ENCODE measurements around the gene MYO1D. TPM values are rescaled to one million over a fixed set of nuclear protein-coding genes. Genes with fewer than 3 reads are reported as not detected.

Gene MYO1D
- total RNA-seq, 1 donor from 2014 or later: 18.0 TPM

- no peaks in the 10 kb centered on the region for H3K4me1 Mint-ChIP-seq (ENCODE audit: low read depth, unreplicated experiment)
- Histone ChIP-seq H3K4me1 (ENCODE audit: insufficient read depth, low read length) (no peaks in the 10 kb centered on the region), H3K79me2 (ENCODE audit: insufficient read depth, low read length) (no peaks in the 10 kb centered on the region), H2AFZ (ENCODE audit: low read depth, low read length) (no peak overlapping the region), H3K27ac (ENCODE audit: low read depth, low read length) (no peak overlapping the region), H3K36me3 (ENCODE audit: insufficient read depth, low read length) (no peaks in the 10 kb centered on the region), H3K27me3 (ENCODE audit: insufficient read depth, low read length) (no peaks in the 10 kb centered on the region), H3K9me3 (ENCODE audit: insufficient read depth, low read depth, low read length) (no peaks in the 10 kb centered on the region), H3K9ac (ENCODE audit: low read length) (no peak overlapping the region), H3K4me2 (ENCODE audit: low read length) (no peak overlapping the region), H3K4me3 (ENCODE audit: insufficient read depth, low read depth, low read length) (no peak overlapping the region), H4K20me1 (ENCODE audit: insufficient read depth, low read length) (no peaks in the 10 kb centered on the region)
- no peaks in the 10 kb centered on the region for H3K27me3 Mint-ChIP-seq (ENCODE audit: low read depth, unreplicated experiment)
- DNase-seq (ENCODE audit: low read depth) (no peak), FAIRE-seq (peak; percentile 74)
- peaks cover 2% of the 10 kb centered on the region for H3K36me3 Mint-ChIP-seq (ENCODE audit: low read depth, unreplicated experiment)
- no peak for TF ChIP-seq EZH2 (IDR thresholded peaks at IDR 0.05; ENCODE audit: insufficient read depth, low read length)
- TF ChIP-seq, protein P1, sequence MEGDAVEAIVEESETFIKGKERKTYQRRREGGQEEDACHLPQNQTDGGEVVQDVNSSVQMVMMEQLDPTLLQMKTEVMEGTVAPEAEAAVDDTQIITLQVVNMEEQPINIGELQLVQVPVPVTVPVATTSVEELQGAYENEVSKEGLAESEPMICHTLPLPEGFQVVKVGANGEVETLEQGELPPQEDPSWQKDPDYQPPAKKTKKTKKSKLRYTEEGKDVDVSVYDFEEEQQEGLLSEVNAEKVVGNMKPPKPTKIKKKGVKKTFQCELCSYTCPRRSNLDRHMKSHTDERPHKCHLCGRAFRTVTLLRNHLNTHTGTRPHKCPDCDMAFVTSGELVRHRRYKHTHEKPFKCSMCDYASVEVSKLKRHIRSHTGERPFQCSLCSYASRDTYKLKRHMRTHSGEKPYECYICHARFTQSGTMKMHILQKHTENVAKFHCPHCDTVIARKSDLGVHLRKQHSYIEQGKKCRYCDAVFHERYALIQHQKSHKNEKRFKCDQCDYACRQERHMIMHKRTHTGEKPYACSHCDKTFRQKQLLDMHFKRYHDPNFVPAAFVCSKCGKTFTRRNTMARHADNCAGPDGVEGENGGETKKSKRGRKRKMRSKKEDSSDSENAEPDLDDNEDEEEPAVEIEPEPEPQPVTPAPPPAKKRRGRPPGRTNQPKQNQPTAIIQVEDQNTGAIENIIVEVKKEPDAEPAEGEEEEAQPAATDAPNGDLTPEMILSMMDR (IDR thresholded peaks at IDR 0.05; ENCODE audit: insufficient read depth, low read depth, low read length): no peak
- no peak overlapping the region for H3K4me3 Mint-ChIP-seq (ENCODE audit: unreplicated experiment)
- no peak overlapping the region for H3K27ac Mint-ChIP-seq (ENCODE audit: unreplicated experiment)
- no peaks in the 10 kb centered on the region for H3K9me3 Mint-ChIP-seq (ENCODE audit: unreplicated experiment)
These were observed 183.6 kb downstream of the MYO1D start for GRCh38 chr17:32693194-32693897.

DNA sequence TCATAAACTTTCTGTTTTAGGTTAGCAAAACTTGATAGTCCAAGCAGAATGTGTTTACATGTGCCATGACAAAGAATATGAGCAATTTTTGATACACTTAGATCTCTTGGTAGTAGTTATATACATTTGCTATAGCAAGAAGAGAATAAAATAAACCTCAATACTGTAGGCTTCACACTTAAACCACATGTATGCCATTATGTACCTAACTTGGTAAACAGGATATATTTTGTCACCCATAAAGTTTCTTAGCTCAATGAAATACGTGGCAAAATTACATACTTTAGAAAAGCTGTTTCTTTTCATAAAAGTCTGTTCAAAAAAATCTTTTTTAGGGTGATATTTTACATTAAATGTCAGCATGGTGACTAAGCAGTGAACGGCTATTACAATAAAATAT is 184.7 kb downstream of the MYO1D start:
- Mint-ChIP-seq H3K27ac (ENCODE audit: unreplicated experiment) (no peak overlapping the region), H3K27me3 (ENCODE audit: low read depth, unreplicated experiment) (no peaks in the 10 kb centered on the region), H3K9me3 (ENCODE audit: unreplicated experiment) (no peaks in the 10 kb centered on the region), H3K4me1 (ENCODE audit: low read depth, unreplicated experiment) (no peaks in the 10 kb centered on the region), H3K4me3 (ENCODE audit: unreplicated experiment) (no peak overlapping the region), H3K36me3 (ENCODE audit: low read depth, unreplicated experiment) (peaks cover 2% of the 10 kb centered on the region)
- Histone ChIP-seq H3K4me1 (ENCODE audit: insufficient read depth, low read length) (no peaks in the 10 kb centered on the region), H3K27me3 (ENCODE audit: insufficient read depth, low read length) (no peaks in the 10 kb centered on the region), H4K20me1 (ENCODE audit: insufficient read depth, low read length) (no peaks in the 10 kb centered on the region), H3K9ac (ENCODE audit: low read length) (no peak overlapping the region), H3K4me3 (ENCODE audit: insufficient read depth, low read depth, low read length) (no peak overlapping the region), H3K9me3 (ENCODE audit: insufficient read depth, low read depth, low read length) (no peaks in the 10 kb centered on the region), H3K79me2 (ENCODE audit: insufficient read depth, low read length) (no peaks in the 10 kb centered on the region), H2AFZ (ENCODE audit: low read depth, low read length) (no peak overlapping the region), H3K27ac (ENCODE audit: low read depth, low read length) (no peak overlapping the region), H3K36me3 (ENCODE audit: insufficient read depth, low read length) (no peaks in the 10 kb centered on the region), H3K4me2 (ENCODE audit: low read length) (no peak overlapping the region)
- FAIRE-seq: no peak
- DNase-seq (ENCODE audit: low read depth): no peak
- TF ChIP-seq, protein P1 (IDR thresholded peaks at IDR 0.05; ENCODE audit: insufficient read depth, low read depth, low read length): no peak
- TF ChIP-seq EZH2 (IDR thresholded peaks at IDR 0.05; ENCODE audit: insufficient read depth, low read length): no peak

- no peaks in the 10 kb centered on the region for H3K9me3 ChIP-seq (ENCODE audit: insufficient read depth, low read depth, low read length)
- no peak overlapping the region for H3K4me3 ChIP-seq (ENCODE audit: insufficient read depth, low read depth, low read length)
- FAIRE-seq (no peak), DNase-seq (ENCODE audit: low read depth) (no peak)
- no peak overlapping the region for H3K4me2 ChIP-seq (ENCODE audit: low read length)
- H3K36me3 Mint-ChIP-seq (ENCODE audit: low read depth, unreplicated experiment): peaks cover 4% of the 10 kb centered on the region
- no peaks in the 10 kb centered on the region for H4K20me1 ChIP-seq (ENCODE audit: insufficient read depth, low read length)
- H3K4me1 ChIP-seq (ENCODE audit: insufficient read depth, low read length): no peaks in the 10 kb centered on the region
- TF ChIP-seq EZH2 (IDR thresholded peaks at IDR 0.05; ENCODE audit: insufficient read depth, low read length): no peak
- H3K79me2 ChIP-seq (ENCODE audit: insufficient read depth, low read length): no peaks in the 10 kb centered on the region
- H3K9ac ChIP-seq (ENCODE audit: low read length): no peak overlapping the region
- H3K27ac ChIP-seq (ENCODE audit: low read depth, low read length): no peak overlapping the region
- no peak overlapping the region for H2AFZ ChIP-seq (ENCODE audit: low read depth, low read length)
- peaks cover 4% of the 10 kb centered on the region for H3K9me3 Mint-ChIP-seq (ENCODE audit: unreplicated experiment)
- no peaks in the 10 kb centered on the region for H3K27me3 Mint-ChIP-seq (ENCODE audit: low read depth, unreplicated experiment)
- no peaks in the 10 kb centered on the region for H3K36me3 ChIP-seq (ENCODE audit: insufficient read depth, low read length)
- H3K27me3 ChIP-seq (ENCODE audit: insufficient read depth, low read length): no peaks in the 10 kb centered on the region
- H3K4me1 Mint-ChIP-seq (ENCODE audit: low read depth, unreplicated experiment): no peaks in the 10 kb centered on the region
- no peak overlapping the region for H3K4me3 Mint-ChIP-seq (ENCODE audit: unreplicated experiment)
- no peak overlapping the region for H3K27ac Mint-ChIP-seq (ENCODE audit: unreplicated experiment)
These were observed 187.6 kb downstream of the MYO1D start for GRCh38 chr17:32689348-32689747.
